Kidney epithelial cell (primary cell): Measurements from ENCODE around the gene PRKCB. TPM values are rescaled to one million over a fixed set of nuclear protein-coding genes. Genes with fewer than 3 reads are reported as not detected.

Experiments
- DNase-seq: peaks from one replicate; pipeline ENCODE4 v3.0.0-alpha.2; 2010; ENCODE audit warnings: low read depth
- H3K27me3 ChIP-seq: 2 replicates; pipeline ENCODE4 v1.6.0; 2011; ENCODE audit warnings: low read length; ENCODE audit not compliant: control insufficient read depth, insufficient read depth
- H3K36me3 ChIP-seq: 2 replicates; pipeline ENCODE4 v1.5.1; 2011; ENCODE audit warnings: low read length; ENCODE audit not compliant: control insufficient read depth, insufficient read depth
- H3K4me3 ChIP-seq: 2 replicates; pipeline ENCODE4 v1.5.1; 2011; ENCODE audit warnings: low read depth, mild to moderate bottlenecking, control low read depth, low read length
- CTCF ChIP-seq: IDR thresholded peaks from 2 replicates; pipeline ENCODE4 v1.5.1; 2011; ENCODE audit warnings: mild to moderate bottlenecking, moderate library complexity, low read length, control low read depth, inconsistent platforms; ENCODE audit not compliant: insufficient read depth, poor library complexity, severe bottlenecking
- total RNA-seq: library from RNA; depleted of rRNA; stranded (reverse); fragments of >200 nt; gene quantifications from 2 replicates; pipeline ENCODE4 v1.2.3, GENCODE V29; 2015

PRKCB gene
- total RNA-seq, 1 donor from 2014 or later, result 7.1 TPM

GRCh38 chr16:23856251-23856709 is 20.5 kb downstream of the PRKCB start:
- no peaks in the 10 kb centered on the region for H3K36me3 ChIP-seq
- DNase-seq, result no peak
- no peaks in the 10 kb centered on the region for H3K27me3 ChIP-seq
- TF ChIP-seq CTCF, result no peak
- H3K4me3 ChIP-seq, result no peak overlapping the region

GRCh38 chr16:23857256-23857880 is 21.6 kb downstream of the PRKCB start:
- Histone ChIP-seq H3K27me3 (no peaks in the 10 kb centered on the region), H3K4me3 (no peak overlapping the region), H3K36me3 (no peaks in the 10 kb centered on the region)
- DNase-seq, result no peak
- TF ChIP-seq CTCF, result no peak

GRCh38 chr16:23857881-23858269 is 22.1 kb downstream of the PRKCB start:
- no peak for DNase-seq
- Histone ChIP-seq H3K4me3 (no peak overlapping the region), H3K36me3 (no peaks in the 10 kb centered on the region), H3K27me3 (no peaks in the 10 kb centered on the region)
- no peak for TF ChIP-seq CTCF

GRCh38 chr16:23858542-23858941 is 22.8 kb downstream of the PRKCB start:
- no peak overlapping the region for H3K4me3 ChIP-seq
- no peak for TF ChIP-seq CTCF
- H3K27me3 ChIP-seq, result no peaks in the 10 kb centered on the region
- DNase-seq, result no peak
- H3K36me3 ChIP-seq, result no peaks in the 10 kb centered on the region

- Histone ChIP-seq H3K36me3 (no peaks in the 10 kb centered on the region), H3K4me3 (no peak overlapping the region), H3K27me3 (no peaks in the 10 kb centered on the region)
- no peak for TF ChIP-seq CTCF
- no peak for DNase-seq
These were observed 24.0 kb downstream of the PRKCB start for GRCh38 chr16:23859713-23860269.

- Histone ChIP-seq H3K27me3 (no peaks in the 10 kb centered on the region), H3K36me3 (no peaks in the 10 kb centered on the region)
These were observed 26.1 kb downstream of the PRKCB start for GRCh38 chr16:23861874-23862273.

More at GRCh38 chr16:23861874-23862273, 26.1 kb downstream of the PRKCB start:
- no peak overlapping the region for H3K4me3 ChIP-seq
- TF ChIP-seq CTCF, result no peak
- no peak for DNase-seq
